Measurements from ENCODE around the gene FSTL3.
"Not testable (repeated sequence)": the region's sequence is repeated elsewhere in the genome, so short reads cannot be mapped to it uniquely, and the experiment has no call there.

The FSTL3 gene

DNA sequence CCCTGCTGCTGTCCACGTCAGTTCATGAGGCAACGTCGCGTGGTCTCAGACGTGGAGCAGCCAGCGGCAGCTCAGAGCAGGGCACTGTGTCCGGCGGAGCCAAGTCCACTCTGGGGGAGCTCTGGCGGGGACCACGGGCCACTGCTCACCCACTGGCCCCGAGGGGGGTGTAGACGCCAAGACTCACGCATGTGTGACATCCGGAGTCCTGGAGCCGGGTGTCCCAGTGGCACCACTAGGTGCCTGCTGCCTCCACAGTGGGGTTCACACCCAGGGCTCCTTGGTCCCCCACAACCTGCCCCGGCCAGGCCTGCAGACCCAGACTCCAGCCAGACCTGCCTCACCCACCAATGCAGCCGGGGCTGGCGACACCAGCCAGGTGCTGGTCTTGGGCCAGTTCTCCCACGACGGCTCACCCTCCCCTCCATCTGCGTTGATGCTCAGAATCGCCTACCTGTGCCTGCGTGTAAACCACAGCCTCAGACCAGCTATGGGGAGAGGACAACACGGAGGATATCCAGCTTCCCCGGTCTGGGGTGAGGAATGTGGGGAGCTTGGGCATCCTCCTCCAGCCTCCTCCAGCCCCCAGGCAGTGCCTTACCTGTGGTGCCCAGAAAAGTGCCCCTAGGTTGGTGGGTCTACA lies 6.6 kb downstream of the FSTL3 start:
- no peak for DNase-seq (ENCODE audit: low read depth, low spot score)

DNA sequence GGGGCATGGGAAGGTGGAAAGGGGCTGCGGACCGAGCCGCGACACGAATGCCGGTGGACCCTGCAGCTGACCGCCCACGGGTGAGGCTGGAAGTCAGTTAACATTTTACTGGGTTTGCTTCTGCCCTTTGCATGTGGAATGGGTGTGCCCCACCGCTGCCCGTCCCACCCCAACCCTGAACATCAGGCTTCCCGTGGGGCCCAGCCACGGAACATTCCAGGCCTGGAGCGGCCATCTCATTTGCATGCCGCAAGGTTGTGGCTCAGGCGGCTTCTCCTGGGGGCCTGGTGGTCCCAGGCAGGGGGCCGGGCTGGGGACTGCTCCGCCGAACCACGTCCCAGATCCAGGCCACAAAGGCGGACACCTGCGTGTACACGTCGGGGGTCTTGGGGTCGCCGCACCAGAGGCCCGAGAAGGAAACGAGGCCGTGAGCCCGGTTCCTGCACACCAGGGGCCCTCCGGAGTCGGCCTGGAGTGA lies 9.3 kb downstream of the FSTL3 start:
- DNase-seq (ENCODE audit: low read depth, low spot score) = no peak

DNA sequence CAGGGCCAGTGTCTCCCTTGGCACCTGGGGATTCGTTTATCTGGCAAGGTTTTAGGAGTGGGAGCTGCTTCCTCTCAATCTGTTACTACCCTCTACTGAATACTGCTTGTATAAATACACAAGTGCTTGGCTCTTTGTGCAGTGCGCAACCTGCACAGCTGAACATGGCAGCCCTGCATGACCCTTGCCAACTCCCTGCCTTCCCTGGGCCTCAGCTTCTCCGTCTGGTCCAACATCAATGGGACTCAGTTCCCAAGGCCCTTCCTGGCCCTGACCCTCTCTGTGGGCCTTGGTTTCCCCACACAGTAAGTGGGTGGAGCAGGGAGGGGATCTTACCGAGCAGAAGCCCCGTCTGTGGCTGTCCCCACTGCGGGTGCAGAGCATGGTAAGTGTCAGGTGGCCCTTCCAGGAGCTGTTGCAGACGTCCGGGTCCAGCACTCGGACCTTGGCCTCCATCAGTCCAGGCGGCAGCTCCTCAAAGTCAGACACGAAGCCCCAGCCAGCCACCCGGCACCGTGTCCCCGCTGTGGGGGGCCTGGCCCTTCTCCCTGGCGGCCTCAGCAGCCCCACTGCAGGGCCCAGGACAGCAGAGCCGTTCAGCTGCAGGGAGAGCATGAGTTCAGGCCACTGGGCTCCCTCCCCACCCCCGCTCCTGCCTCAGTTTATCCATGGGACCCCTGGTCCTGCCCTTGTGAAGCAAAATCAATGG lies 10.6 kb downstream of the FSTL3 start:
- DNase-seq (ENCODE audit: low read depth, low spot score) = no peak

DNA sequence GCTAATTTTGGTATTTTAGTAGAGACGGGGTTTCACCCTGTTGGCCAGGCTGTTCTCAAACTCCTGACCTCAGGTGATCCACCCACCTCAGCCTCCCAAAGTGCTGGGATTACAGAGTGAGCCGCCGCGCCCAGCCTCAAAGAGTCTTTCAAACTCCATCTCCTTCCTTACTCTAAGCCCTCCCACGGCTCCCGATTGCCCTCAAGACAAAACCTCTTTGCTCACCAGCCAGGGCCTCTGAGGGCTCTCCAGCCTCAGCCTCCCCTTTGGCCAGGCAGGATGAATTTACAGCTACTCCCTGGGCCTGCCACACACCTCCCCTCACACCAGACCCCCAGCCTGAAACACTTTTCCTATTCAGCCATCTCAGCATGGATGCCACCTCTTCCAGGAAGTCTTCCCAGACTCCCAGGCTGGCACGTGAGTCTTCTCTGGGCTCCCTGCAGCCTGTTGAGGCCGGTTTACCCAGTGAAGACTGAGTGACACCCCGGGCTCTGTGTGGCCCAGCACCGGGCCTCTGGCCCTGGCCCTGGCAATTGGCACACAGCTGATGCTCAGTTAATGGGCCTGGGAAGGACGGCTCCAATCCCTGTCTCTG lies 11.5 kb downstream of the FSTL3 start:
- no peak for DNase-seq (ENCODE audit: low read depth, low spot score)

DNA sequence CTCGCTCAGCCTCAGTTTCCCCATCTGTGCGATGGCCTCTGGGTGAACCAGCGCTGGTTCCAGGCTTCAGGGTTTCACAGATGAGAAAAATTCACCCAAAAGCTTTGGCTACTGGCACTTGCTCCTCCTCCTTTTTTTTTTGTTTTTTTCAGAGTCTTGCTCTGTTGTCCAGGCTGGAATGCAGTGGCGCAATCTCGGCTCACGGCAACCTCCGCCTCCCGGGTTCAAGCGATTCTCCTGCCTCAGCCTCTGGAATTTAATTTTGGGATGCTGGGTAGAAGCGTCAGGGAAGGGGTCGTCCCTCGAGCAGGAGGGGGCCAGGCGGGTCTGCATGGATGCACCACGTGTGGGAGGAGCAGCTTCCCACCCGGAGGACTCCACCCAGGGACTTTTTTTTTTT lies 12.0 kb downstream of the FSTL3 start:
- no peak for DNase-seq (ENCODE audit: low read depth, low spot score)

DNA sequence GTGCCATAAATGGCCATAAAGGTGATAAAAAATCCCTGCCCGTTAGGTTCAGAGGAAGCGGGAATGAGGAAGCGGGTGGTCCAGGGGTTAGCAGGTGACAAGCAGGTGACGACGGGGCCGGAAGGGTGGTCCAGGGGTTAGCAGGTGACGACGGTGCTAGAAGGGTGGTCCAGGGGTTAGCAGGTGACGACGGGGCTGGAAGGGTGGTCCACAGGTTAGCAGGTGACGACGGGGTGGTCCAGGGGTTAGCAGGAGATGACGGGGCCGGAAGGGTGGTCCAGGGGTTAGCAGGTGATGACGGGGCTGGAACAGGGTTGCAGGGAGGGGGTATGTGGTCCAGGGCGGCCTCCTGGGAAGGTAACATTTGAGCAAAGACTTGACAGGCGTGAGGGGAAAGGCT lies 12.8 kb downstream of the FSTL3 start:
- DNase-seq (ENCODE audit: low read depth, low spot score) = no peak

DNA sequence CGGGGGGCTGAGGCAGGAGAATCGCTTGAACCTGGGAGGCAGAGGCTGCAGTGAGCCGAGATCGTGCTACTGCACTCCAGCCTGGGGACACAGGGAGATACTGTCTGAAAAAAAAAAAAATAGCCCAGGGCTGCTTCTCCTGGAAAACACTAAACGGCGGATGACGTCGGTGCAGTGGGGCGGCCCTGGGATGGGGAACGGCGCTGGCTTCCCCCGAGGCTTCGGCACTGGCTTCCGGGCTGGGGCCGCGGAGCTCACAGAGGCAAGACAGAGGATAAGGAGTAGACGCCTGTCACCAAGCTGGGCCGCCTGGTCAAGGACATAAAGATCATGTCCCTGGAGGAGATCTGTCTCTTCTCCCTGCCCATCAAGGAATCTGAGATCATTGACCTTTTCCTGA lies 14.0 kb downstream of the FSTL3 start:
- DNase-seq (ENCODE audit: low read depth, low spot score) = no peak

DNA sequence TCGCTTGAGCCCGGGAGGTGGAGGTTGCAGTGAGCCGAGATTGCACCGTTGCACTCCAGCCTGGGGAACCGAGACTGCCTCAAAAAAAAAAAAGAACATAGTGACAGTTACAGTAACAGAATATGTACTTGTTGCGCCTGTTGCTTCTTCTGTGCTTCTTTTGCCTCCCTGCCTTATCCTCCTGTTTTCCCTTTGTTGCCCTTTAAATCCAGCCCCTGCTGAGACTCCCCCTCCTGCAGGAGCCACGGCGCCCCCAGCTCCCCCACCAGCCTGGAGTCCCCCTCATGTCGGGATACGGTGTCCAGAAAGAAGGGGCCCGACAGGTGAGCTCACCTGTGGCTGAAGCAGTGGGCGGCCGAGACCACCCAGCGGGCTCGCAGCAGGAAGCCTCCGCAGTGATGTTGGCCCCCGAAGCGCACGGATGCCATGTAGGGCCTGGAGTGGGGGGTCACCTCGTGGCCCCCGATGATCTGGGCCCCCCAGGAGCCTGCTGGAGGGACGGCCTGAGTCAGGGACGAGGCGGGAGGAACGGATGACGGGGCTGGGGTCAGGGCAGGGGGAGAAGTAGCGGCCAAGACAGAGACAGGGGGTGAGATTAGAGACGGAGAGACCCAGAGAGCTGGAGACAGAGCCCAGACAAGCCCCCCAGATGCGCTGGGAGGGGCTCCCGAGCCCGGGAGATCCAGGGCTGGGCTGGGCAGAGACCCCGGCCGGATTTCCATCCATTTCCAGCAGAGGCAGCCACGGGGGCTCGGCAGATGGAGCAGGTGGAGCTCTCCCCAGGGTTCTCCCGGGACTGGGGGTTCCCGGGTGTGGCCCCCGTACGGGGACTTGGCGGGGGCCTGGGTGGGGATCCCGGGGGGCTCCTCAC lies 18.5 kb downstream of the FSTL3 start:
- DNase-seq (ENCODE audit: low read depth, low spot score) = no peak

DNA sequence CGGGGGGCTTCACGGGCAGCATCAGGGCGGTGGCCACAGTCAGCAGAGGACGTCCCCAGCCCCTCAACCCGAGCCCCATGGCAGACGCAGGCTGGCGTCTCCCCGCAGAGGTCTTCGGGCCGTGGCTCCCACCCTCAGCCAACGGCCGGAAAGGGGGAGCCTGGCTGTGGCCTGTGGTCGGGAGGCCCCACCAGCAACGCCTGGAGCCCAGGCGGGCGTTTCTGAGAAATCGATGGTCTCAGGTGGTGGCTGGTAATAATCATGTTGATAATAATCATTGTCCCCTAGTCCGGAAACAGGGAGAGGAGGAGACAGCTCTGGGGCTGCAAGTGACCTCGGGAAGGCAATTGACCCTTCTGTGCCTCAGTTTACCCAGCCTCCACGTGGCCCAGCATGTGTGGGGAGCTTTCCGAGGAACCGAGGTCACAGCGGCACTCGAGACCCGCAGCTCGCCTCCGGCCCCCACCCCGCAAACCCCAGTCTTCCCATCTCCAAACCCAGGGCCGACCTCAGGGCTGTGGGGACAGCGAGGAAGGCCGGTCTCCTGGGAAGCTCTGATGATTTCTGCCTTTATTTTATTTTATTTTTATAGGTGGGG lies 19.3 kb downstream of the FSTL3 start, which contains the start of gene PRSS57:
Gene PRSS57 (minus strand): TSS at position 101 of the 598 bp plus-strand sequence. CDS start 22 bp downstream, at position 79.
- no peak for DNase-seq (ENCODE audit: low read depth, low spot score)

DNA sequence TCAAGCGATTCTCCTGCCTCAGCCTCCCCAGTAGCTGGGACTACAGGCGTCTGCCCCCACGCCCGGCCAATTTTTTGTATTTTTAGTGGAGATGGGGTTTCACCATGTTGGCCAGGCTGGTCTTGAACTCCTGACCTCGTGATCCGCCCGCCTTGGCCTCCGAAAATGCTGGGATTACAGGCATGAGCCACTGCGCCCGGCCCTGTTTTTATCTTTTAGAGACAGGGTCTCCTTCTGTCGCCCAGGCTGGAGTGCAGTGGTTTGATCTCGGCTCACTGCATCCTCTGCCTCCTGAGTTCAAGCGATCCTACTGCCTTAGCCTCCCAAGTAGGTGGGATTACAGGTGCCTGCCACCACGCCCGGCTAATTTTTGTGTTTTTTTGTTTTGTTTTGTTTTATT lies 22.3 kb downstream of the FSTL3 start:
- not testable (repeated sequence) for DNase-seq (ENCODE audit: low read depth, low spot score)

DNA sequence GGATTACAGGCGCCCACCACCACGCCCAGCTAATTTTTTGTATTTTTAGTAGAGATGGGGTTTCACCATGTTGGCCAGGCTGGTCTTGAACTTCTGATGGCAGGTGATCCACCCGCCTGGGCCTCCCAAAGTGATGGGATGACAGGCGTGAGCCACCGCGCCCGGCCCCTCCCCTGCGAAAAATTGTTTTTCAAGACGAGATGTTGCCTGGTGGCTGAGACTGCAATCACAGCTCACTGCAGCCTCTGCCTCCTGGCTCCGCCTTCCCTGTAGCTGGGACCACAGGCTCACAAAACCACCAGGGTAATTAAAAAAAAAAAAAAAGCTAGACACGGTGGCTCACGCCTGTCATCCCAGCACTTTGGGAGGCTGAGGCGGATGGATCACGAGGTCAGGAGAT lies 23.7 kb downstream of the FSTL3 start:
- DNase-seq (ENCODE audit: low read depth, low spot score) = not testable (repeated sequence)

DNA sequence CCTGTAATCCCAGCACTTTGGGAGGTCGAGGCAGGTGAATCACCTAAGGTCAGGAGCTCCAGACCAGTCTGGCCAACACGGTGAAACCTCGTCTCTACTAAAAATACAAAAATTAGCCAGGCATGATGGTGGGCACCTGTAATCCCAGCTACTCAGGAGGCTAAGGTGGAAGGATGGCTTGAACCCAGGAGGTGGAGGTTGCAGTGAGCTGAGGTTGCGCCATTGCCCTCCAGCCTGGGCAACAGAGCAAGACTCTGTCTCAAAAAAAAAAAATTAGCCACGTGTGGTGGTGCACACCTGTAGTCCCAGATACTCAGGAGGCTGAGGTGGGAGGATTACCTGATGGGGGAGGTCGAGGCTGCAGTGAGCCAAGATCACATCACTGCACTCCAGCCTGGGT lies 26.7 kb downstream of the FSTL3 start:
- DNase-seq (ENCODE audit: low read depth, low spot score) = not testable (repeated sequence)

DNA sequence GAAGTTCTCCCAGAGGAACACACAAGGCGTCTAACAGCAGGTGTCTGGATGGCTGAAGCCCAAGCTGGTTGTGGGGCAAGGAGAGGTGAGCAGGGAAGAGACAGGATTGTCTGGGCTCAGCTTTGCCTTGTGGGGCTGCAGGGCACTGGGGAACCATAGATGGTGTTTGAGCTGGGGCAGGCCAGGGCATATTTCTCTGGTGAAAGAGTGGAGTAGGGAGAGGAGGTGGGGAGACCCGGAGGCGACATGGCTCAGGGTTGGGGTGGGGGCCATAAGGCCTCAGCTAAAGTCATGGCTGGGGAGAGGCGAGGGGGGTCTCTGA lies 27.1 kb downstream of the FSTL3 start:
- no peak for DNase-seq (ENCODE audit: low read depth, low spot score)

DNA sequence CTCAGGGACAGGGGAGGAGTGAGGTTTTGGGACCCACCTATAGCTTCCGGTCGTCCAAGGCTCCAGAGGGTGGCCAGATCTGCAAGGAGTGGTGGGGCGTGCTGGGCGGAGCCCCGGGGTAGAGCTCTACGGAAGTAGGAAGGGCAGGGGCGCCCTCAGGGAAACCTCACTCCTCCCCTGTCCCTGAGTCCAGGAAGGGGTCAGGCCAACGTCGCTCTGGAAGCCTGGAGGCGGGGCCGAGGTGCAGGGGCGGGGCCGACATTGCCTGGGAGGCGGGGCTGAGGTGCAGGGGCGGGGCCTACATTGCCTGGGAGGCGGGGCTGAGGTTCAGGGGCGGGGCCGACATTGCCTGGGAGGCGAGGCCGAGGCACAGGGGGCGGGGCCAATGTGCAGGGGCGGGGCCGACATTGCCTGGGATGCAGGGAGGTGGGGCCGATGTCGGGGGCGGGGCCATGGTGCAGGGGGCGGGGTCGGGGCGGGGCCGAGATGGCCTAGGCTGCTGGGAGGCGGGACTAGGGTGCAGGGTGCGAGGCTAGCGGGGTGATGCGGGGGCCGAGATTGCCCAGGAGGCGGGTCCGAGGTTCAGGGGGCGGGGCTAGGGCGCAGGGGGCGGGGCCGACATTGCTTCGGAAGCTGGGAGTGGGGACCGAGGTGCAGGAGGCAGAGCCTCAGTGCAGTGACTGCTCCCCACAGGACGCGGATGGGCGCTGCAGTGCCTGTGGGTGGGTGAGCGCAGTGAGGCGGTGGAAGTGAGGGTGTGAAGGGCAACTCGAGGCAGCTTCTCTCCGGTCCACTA lies 27.7 kb downstream of the FSTL3 start:
- DNase-seq (ENCODE audit: low read depth, low spot score) = no peak

DNA sequence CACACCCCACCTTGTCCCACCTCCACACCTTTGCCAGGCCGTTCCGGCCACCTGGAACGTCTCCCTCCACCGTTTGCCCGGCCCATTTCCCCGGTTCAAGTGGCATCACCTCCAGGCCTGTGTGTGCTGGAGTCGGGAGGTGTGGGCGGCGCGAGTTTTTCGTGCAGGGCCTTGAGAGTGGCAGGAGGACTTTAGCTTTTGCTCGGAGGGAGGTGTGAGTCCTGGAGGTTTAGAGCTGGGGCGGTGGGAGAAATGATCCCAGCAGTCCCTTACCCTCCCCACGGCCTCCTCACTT lies 28.2 kb downstream of the FSTL3 start:
- no peak for DNase-seq (ENCODE audit: low read depth, low spot score)

DNA sequence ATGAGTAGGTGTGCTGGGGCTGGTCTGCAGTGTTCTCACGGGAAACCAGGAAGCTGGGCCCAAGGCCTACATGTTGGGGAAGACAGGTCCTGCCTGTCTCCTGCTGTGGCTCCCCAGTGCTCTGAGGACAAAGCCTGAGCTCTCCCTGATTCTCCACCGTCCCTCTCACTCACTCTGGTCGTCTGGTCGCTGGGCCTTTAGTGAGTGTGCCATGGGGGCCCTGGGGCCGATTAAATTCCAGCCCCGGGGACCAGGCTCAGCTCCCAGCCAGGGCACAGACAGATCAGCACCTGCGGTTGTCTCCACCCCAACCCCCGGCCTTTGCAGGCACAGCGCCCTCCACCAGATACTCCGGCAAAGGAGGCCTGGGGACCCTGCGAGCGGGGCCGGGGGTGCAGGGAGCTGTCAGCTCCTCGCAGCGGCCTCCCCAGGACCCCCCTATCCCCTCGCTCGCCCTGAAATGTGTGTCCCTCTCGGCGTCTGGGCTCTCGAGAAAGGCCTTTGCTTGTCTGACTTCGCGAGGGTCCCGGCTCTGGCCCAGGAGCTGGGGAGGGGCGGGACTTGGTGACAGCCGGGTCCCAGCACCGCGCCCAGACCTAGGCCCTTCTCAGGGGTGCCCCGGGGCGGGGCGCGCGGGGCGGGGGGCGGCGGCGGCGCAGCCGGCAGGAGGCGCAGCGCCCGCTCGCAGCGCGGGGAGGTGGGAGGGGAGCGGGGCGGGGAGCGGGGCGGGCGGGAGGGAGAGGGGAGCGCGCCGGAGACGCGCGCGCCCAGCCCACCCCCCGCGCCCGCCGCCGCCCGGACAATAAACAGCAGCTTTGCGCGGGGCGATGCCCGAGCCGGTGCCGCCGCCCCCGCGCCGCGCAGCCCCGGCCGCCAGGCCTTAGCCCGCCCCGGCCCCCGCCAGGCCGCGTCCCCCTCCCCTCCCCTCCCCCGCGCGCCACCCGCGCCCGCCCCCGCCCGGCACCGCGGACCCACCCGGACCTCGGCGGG lies 32.3 kb downstream of the FSTL3 start, which contains the start of gene PALM:
Gene PALM (plus strand): TSS at position 782 of the 990 bp plus-strand sequence. CDS start 212 bp downstream, outside the sequence.
- DNase-seq (ENCODE audit: low read depth, low spot score) = no peak

DNA sequence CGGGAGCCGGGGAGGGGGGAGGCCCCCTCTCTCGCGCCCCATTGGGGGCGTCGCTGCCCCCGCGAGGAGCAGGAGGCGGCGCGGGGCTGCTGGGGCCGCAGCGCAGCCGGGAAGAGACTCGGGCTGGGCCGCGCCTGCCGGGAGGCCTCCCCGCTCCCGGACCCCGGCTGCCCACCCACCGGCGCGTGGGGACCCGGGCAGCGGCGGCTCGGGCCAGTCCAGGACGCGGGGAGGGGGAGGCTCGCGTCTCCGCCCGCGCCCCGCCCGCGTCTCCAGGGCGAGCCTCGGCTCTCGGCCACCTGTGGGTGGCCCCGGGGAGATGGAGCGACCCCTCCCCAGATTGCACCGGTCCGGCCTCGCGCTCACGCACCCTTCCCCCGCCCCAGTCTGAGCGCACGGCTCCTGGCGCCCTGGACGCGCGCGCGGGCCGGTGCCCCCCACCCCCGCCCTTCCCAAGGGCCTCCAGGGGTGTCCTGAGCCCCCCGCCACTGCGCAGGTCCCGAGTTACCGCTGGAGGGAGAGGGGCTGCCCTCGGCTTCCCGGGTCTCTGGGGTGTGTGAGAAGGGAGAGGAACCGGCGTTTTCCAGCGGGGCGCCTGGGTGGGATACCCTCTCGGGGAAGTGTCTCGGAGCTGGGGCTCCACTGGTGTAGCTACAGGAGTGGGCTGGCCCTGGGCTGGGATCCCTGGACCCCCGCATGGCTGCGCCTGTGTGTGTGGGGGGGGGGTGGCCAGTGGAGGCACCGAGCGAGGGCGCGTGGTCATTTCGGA lies 33.2 kb downstream of the FSTL3 start:
- no peak for DNase-seq (ENCODE audit: low read depth, low spot score)

DNA sequence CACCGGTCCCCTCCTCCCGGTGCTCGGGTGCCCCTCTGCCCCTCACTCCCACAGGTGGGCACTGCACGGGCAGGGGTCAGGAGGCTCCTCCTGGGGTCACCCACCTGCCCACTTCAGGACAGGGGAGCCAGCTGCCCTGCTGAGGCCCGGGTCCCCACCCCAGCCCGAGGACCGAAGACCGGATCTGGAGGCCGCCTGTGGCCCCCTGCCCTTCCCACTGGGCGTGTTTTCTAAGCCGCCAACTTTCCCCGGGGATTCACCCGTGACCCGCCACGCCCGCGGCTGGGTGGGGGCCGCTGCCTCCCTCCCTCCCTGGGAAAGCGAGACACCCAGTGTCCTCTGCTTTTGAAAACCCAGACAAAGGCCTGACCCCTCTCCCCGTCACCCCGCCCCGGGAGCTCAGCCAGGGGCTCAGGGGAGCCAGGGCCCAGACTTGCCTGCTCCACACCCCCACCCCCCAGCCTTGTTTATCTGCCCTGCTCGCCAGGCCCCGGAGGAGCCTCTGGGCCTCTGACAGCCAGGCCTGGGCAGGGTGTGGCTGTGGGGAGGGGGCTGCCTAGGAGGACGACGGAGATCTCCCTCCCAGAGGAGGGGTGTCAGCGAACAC lies 33.9 kb downstream of the FSTL3 start:
- no peak for DNase-seq (ENCODE audit: low read depth, low spot score)

Measured in iPS DF 19.7 (cell line).